Activated T-cell treated with anti-CD3 and anti-CD28 coated beads, Interleukin-2, amount 50 U/mL, for 4 hours (primary cell): ENCODE results near the gene AKAP17A. TPM values are rescaled to one million over a fixed set of nuclear protein-coding genes. Genes with fewer than 3 reads are reported as not detected.
"Not testable (repeated sequence)": the region's sequence is repeated elsewhere in the genome, so short reads cannot be mapped to it uniquely, and the experiment has no call there.

Experiments used
- ATAC-seq, 2 donors: fragments of 200-7000 bp; cut with Tn5 transposase; one replicate each; pipeline ENCODE4 v1.10.0; 2021
- DNase-seq: peaks from one replicate; pipeline ENCODE4 v3.0.0-alpha.2; 2020
- H3K27me3 Mint-ChIP-seq: one replicate; pipeline ENCODE4 v1.8.0; 2021; ENCODE audit warnings: low read depth, mixed read lengths
- H3K36me3 Mint-ChIP-seq: one replicate; pipeline ENCODE4 v1.8.0; 2022; ENCODE audit warnings: mixed read lengths; ENCODE audit not compliant: insufficient read depth
- H3K4me1 Mint-ChIP-seq: one replicate; pipeline ENCODE4 v1.8.0; 2021; ENCODE audit warnings: low read depth, mixed read lengths
- H3K4me3 Mint-ChIP-seq: one replicate; pipeline ENCODE4 v1.8.0; 2021; ENCODE audit warnings: mild to moderate bottlenecking, moderate library complexity, mixed read lengths
- H3K9me3 Mint-ChIP-seq: one replicate; pipeline ENCODE4 v1.8.0; 2021; ENCODE audit warnings: mixed read lengths
- total RNA-seq, 3 donors: library from RNA; stranded (reverse); gene quantifications; one replicate each; pipeline ENCODE4 v1.2.1, GENCODE V29; 2021

The AKAP17A gene
- total RNA-seq, 3 donors from 2014 or later = 56.3 to 62.6 (median 60.6) TPM

GRCh38 chrX:1609311-1609710 is 17.9 kb downstream of the AKAP17A start:
- ATAC-seq (peak in 1 of 2 donors; percentile 23), DNase-seq (no peak)
- H3K36me3 Mint-ChIP-seq = peaks cover 3% of the 10 kb centered on the region
- H3K9me3 Mint-ChIP-seq = no peaks in the 10 kb centered on the region
- H3K4me1 Mint-ChIP-seq = no peaks in the 10 kb centered on the region
- H3K27me3 Mint-ChIP-seq = no peaks in the 10 kb centered on the region
- H3K4me3 Mint-ChIP-seq = no peak overlapping the region

GRCh38 chrX:1609762-1610161 is 18.4 kb downstream of the AKAP17A start:
- H3K36me3 Mint-ChIP-seq = peaks cover 3% of the 10 kb centered on the region
- ATAC-seq = no peak
- H3K4me1 Mint-ChIP-seq = no peaks in the 10 kb centered on the region
- H3K9me3 Mint-ChIP-seq = no peaks in the 10 kb centered on the region
- H3K4me3 Mint-ChIP-seq = no peak overlapping the region
- no peak for DNase-seq
- no peaks in the 10 kb centered on the region for H3K27me3 Mint-ChIP-seq

GRCh38 chrX:1610166-1610565 is 18.8 kb downstream of the AKAP17A start:
- DNase-seq (no peak), ATAC-seq (no peak)
- H3K9me3 Mint-ChIP-seq = no peaks in the 10 kb centered on the region
- H3K36me3 Mint-ChIP-seq = peaks cover 3% of the 10 kb centered on the region
- H3K4me1 Mint-ChIP-seq = no peaks in the 10 kb centered on the region
- H3K27me3 Mint-ChIP-seq = no peaks in the 10 kb centered on the region
- no peak overlapping the region for H3K4me3 Mint-ChIP-seq

GRCh38 chrX:1610736-1611135 is 19.3 kb downstream of the AKAP17A start:
- ATAC-seq (no peak), DNase-seq (no peak)
- Mint-ChIP-seq H3K27me3 (no peaks in the 10 kb centered on the region), H3K36me3 (no peaks in the 10 kb centered on the region), H3K9me3 (no peaks in the 10 kb centered on the region), H3K4me1 (no peaks in the 10 kb centered on the region), H3K4me3 (no peak overlapping the region)

GRCh38 chrX:1612641-1613286 is 21.4 kb downstream of the AKAP17A start:
- DNase-seq (no peak), ATAC-seq (no peak)
- Mint-ChIP-seq H3K36me3 (no peaks in the 10 kb centered on the region), H3K27me3 (no peaks in the 10 kb centered on the region), H3K9me3 (no peaks in the 10 kb centered on the region), H3K4me3 (no peak overlapping the region), H3K4me1 (no peaks in the 10 kb centered on the region)

GRCh38 chrX:1614927-1615326 is 23.5 kb downstream of the AKAP17A start, which contains the start of gene ASMT:
Gene ASMT, plus strand, starts transcription at chrX:1615059. Its CDS starts 141 bp downstream, at chrX:1615200.
- no peaks in the 10 kb centered on the region for H3K36me3 Mint-ChIP-seq
- H3K9me3 Mint-ChIP-seq = no peaks in the 10 kb centered on the region
- no peak for ATAC-seq
- DNase-seq = no peak
- no peaks in the 10 kb centered on the region for H3K4me1 Mint-ChIP-seq
- H3K4me3 Mint-ChIP-seq = no peak within 1 kb of the TSS
- no peaks in the 10 kb centered on the region for H3K27me3 Mint-ChIP-seq

- Mint-ChIP-seq H3K36me3 (no peaks in the 10 kb centered on the region), H3K4me3 (no peak overlapping the region), H3K27me3 (no peaks in the 10 kb centered on the region), H3K4me1 (peaks cover 7% of the 10 kb centered on the region), H3K9me3 (no peaks in the 10 kb centered on the region)
- ATAC-seq = no peak
- no peak for DNase-seq
These were observed 27.3 kb downstream of the AKAP17A start for GRCh38 chrX:1618689-1619088.

GRCh38 chrX:1623691-1624090 is 32.3 kb downstream of the AKAP17A start:
- DNase-seq = no peak
- Mint-ChIP-seq H3K36me3 (no peaks in the 10 kb centered on the region), H3K4me1 (peaks cover 7% of the 10 kb centered on the region), H3K4me3 (no peak overlapping the region), H3K27me3 (no peaks in the 10 kb centered on the region), H3K9me3 (no peaks in the 10 kb centered on the region)
- no peak for ATAC-seq

GRCh38 chrX:1624158-1624860 is 32.9 kb downstream of the AKAP17A start:
- not testable (repeated sequence) for H3K9me3 Mint-ChIP-seq, H3K27me3 Mint-ChIP-seq, H3K4me1 Mint-ChIP-seq, H3K4me3 Mint-ChIP-seq, ATAC-seq, DNase-seq, H3K36me3 Mint-ChIP-seq

GRCh38 chrX:1624861-1625215 is 33.4 kb downstream of the AKAP17A start:
- not testable (repeated sequence) for H3K4me3 Mint-ChIP-seq, H3K36me3 Mint-ChIP-seq, H3K9me3 Mint-ChIP-seq, H3K27me3 Mint-ChIP-seq, ATAC-seq, DNase-seq, H3K4me1 Mint-ChIP-seq

- no peaks in the 10 kb centered on the region for H3K36me3 Mint-ChIP-seq
- H3K4me1 Mint-ChIP-seq = no peaks in the 10 kb centered on the region
- no peak overlapping the region for H3K4me3 Mint-ChIP-seq
- peaks cover 2% of the 10 kb centered on the region for H3K27me3 Mint-ChIP-seq
- H3K9me3 Mint-ChIP-seq = no peaks in the 10 kb centered on the region
- no peak for ATAC-seq
- DNase-seq = no peak
These were observed 37.8 kb downstream of the AKAP17A start for GRCh38 chrX:1629244-1629643.

- Mint-ChIP-seq H3K9me3 (peaks cover 3% of the 10 kb centered on the region), H3K4me3 (no peak overlapping the region), H3K4me1 (peaks cover 3% of the 10 kb centered on the region), H3K27me3 (peaks cover 8% of the 10 kb centered on the region), H3K36me3 (no peaks in the 10 kb centered on the region)
- no peak for DNase-seq
- ATAC-seq = no peak
These were observed 54.6 kb downstream of the AKAP17A start for GRCh38 chrX:1646009-1646408.

- Mint-ChIP-seq H3K4me1 (peaks cover 3% of the 10 kb centered on the region), H3K4me3 (no peak overlapping the region), H3K27me3 (peaks cover 8% of the 10 kb centered on the region), H3K36me3 (no peaks in the 10 kb centered on the region), H3K9me3 (peaks cover 3% of the 10 kb centered on the region)
- ATAC-seq (no peak), DNase-seq (no peak)
These were observed 58.2 kb downstream of the AKAP17A start for GRCh38 chrX:1649621-1650020.
